Measurements from ENCODE around the gene USP48. TPM values are rescaled to one million over a fixed set of nuclear protein-coding genes. Genes with fewer than 3 reads are reported as not detected.

Gene USP48
- polyA plus RNA-seq, 2 of the 4 experiments (the other 2 are of a cell fraction) = 22.8 to 27.4 TPM

DNA sequence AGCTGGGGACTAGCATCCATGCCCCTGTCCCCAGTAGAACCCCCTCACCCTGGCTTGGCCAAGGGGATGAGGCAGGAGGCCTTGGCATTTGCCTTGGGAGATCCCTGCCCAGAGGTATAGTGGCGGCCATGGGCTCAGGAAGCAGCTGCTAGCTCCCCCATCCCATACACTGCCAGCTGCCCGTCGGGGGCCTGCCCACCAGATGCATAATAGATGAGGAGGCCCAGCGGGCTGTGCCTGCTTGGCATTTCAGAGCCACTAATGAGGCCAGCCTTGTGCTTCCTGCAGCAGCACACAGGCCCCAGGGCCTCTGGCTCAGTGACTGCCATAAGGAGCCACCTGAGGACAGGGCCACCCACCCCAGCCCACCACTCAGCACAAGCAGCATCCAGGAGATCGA lies 137.4 kb downstream of the USP48 start:
- POLR2A ChIA-PET = no interaction called here
- 79% methylated on average over 5 of the region's 5 CpGs for WGBS (ENCODE audit: missing lambda C conversion rate)
- TF ChIP-seq CBX2 (IDR thresholded peaks at IDR 0.05; ENCODE audit: borderline replicate concordance, low read depth) (no peak), TFCP2L1 (CRISPR knock-in tag; IDR thresholded peaks at IDR 0.05) (no peak), EP300 (IDR thresholded peaks at IDR 0.05) (no peak), KDM1A (IDR thresholded peaks at IDR 0.05; ENCODE audit: low read depth) (no peak), HDAC2 (IDR thresholded peaks at IDR 0.05) (no peak)
- TF ChIP-seq, protein P1, sequence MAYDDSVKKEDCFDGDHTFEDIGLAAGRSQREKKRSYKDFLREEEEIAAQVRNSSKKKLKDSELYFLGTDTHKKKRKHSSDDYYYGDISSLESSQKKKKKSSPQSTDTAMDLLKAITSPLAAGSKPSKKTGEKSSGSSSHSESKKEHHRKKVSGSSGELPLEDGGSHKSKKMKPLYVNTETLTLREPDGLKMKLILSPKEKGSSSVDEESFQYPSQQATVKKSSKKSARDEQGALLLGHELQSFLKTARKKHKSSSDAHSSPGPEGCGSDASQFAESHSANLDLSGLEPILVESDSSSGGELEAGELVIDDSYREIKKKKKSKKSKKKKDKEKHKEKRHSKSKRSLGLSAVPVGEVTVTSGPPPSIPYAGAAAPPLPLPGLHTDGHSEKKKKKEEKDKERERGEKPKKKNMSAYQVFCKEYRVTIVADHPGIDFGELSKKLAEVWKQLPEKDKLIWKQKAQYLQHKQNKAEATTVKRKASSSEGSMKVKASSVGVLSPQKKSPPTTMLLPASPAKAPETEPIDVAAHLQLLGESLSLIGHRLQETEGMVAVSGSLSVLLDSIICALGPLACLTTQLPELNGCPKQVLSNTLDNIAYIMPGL (CRISPR knock-in tag; IDR thresholded peaks at IDR 0.05; ENCODE audit: borderline replicate concordance) = no peak
- CTCF ChIA-PET = interaction anchor here (1.2 to 5.7 kb wide), 2 partner anchors 13 to 293 kb away, joined by 4 to 29 read pairs; no protein-coding TSS in a partner anchor
- no peak overlapping the region for H3K4me3 ChIP-seq
- no peak overlapping the region for H3K27ac ChIP-seq
- H3K4me1 ChIP-seq = peaks cover 16% of the 10 kb centered on the region
- DNase-seq (ENCODE audit: low read depth in 1 of 2, low spot score in 1 of 2) = no peak
- H3K4me2 ChIP-seq = no peak overlapping the region
- FAIRE-seq = no peak
- no peaks in the 10 kb centered on the region for H3K9me3 ChIP-seq
- no peak for ATAC-seq

DNA sequence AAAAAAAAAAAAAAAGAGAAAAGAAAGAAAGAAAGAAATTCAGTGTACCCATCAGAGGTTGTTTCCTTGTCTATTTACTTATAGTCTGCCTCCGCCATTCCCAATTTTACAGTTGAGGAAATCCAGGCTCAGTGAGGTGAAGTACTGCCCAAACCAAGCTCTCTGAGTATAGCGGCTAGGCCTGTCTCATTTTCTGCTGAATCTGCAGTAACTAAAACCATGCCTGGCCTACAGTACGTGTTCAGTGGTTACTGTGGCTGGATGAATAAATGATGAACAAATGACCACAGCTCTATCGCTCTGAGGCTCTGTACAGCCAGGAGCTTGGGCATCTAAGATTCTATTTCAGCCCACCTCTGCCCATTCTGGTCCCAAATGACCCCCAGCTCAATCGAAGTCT lies 138.0 kb downstream of the USP48 start:
- Histone ChIP-seq H3K4me2 (no peak overlapping the region), H3K4me3 (no peak overlapping the region), H3K27ac (no peak overlapping the region), H3K9me3 (no peaks in the 10 kb centered on the region), H3K4me1 (peaks cover 16% of the 10 kb centered on the region)
- FAIRE-seq (no peak), ATAC-seq (no peak), DNase-seq (ENCODE audit: low read depth in 1 of 2, low spot score in 1 of 2) (no peak)
- TF ChIP-seq KDM5A (IDR thresholded peaks at IDR 0.05) = no peak
- TF ChIP-seq POLR2AphosphoS2 (conservative IDR thresholded peaks at IDR 0.05; ENCODE audit: low read length) = no peak
- TF ChIP-seq MAFK (IDR thresholded peaks at IDR 0.05; ENCODE audit: partially characterized antibody) = peak; percentile 69
- TF ChIP-seq JUN (IDR thresholded peaks at IDR 0.05) = no peak
- POLR2A ChIA-PET = no interaction called here
- CTCF ChIA-PET = interaction anchor here (1.2 to 5.7 kb wide), 2 partner anchors 13 to 294 kb away, joined by 4 to 29 read pairs; no protein-coding TSS in a partner anchor
- WGBS (ENCODE audit: missing lambda C conversion rate) = 76% methylated on average over 5 of the region's 5 CpGs

DNA sequence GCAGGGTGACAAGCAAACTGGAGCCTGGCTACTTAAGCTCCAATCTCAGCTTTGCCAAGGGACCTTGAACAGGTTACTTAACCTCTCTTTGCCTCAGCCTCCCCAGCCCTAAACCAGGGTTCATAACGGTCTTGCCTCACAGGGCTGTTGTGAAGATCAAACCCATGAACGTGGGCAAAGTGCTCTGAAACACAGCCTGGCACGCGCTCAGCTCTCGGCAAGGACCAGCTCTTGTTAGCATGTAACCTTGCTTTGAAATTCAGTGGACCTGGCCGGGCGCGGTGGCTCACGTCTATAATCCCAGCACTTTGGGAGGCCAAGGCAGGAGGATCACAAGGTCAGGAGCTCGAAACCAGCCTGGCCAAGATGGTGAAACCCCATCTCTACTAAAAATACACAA lies 138.6 kb downstream of the USP48 start:
- POLR2A ChIA-PET = no interaction called here
- H3K4me1 ChIP-seq = peaks cover 22% of the 10 kb centered on the region

More for the DNA sequence above, 138.6 kb downstream of the USP48 start:
- TF ChIP-seq, protein P2, sequence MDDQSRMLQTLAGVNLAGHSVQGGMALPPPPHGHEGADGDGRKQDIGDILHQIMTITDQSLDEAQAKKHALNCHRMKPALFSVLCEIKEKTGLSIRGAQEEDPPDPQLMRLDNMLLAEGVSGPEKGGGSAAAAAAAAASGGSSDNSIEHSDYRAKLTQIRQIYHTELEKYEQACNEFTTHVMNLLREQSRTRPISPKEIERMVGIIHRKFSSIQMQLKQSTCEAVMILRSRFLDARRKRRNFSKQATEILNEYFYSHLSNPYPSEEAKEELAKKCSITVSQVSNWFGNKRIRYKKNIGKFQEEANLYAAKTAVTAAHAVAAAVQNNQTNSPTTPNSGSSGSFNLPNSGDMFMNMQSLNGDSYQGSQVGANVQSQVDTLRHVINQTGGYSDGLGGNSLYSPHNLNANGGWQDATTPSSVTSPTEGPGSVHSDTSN (IDR thresholded peaks at IDR 0.05) = no peak
- TF ChIP-seq ZFP36 (IDR thresholded peaks at IDR 0.05; ENCODE audit: borderline replicate concordance, partially characterized antibody) = no peak
- TF ChIP-seq, protein P3, sequence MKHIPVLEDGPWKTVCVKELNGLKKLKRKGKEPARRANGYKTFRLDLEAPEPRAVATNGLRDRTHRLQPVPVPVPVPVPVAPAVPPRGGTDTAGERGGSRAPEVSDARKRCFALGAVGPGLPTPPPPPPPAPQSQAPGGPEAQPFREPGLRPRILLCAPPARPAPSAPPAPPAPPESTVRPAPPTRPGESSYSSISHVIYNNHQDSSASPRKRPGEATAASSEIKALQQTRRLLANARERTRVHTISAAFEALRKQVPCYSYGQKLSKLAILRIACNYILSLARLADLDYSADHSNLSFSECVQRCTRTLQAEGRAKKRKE (CRISPR knock-in tag; IDR thresholded peaks at IDR 0.05; ENCODE audit: low read depth) = no peak
- TF ChIP-seq, protein P1 (CRISPR knock-in tag; IDR thresholded peaks at IDR 0.05; ENCODE audit: borderline replicate concordance) = no peak
- no peak for TF ChIP-seq HEYL (CRISPR knock-in tag; IDR thresholded peaks at IDR 0.05)
- TF ChIP-seq NPAS2 (CRISPR knock-in tag; IDR thresholded peaks at IDR 0.05; ENCODE audit: borderline replicate concordance) = no peak
- TF ChIP-seq SREBF2 (IDR thresholded peaks at IDR 0.05) = no peak
- TF ChIP-seq NFE2L2 (conservative IDR thresholded peaks at IDR 0.05; ENCODE audit: low read length) = no peak
- no peak for TF ChIP-seq JUN (IDR thresholded peaks at IDR 0.05)
- no peak for TF ChIP-seq RNF2 (IDR thresholded peaks at IDR 0.05; ENCODE audit: borderline replicate concordance, low read depth)
- TF ChIP-seq FOXS1 (CRISPR knock-in tag; IDR thresholded peaks at IDR 0.05) = no peak
- 67% methylated on average over 3 of the region's 10 CpGs for WGBS (ENCODE audit: missing lambda C conversion rate)
- Histone ChIP-seq H3K9me3 (no peaks in the 10 kb centered on the region), H3K4me3 (no peak overlapping the region), H3K4me2 (no peak overlapping the region), H3K27ac (no peak overlapping the region)
- ATAC-seq (no peak), DNase-seq (ENCODE audit: low read depth in 1 of 2, low spot score in 1 of 2) (no peak), FAIRE-seq (no peak)
- CTCF ChIA-PET = interaction anchor here (5.7 kb wide), 1 partner anchor 14 kb away, joined by 29 read pairs; no protein-coding TSS in a partner anchor
